ENCODE results near the gene BIRC7. TPM values are rescaled to one million over a fixed set of nuclear protein-coding genes. Genes with fewer than 3 reads are reported as not detected.

Gene BIRC7, protein sequence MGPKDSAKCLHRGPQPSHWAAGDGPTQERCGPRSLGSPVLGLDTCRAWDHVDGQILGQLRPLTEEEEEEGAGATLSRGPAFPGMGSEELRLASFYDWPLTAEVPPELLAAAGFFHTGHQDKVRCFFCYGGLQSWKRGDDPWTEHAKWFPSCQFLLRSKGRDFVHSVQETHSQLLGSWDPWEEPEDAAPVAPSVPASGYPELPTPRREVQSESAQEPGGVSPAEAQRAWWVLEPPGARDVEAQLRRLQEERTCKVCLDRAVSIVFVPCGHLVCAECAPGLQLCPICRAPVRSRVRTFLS
- not detected in 2 replicates for total RNA-seq

- no peak within 1 kb of the TSS for H3K27ac Mint-ChIP-seq
- H3K9me3 Mint-ChIP-seq = no peaks in the 10 kb centered on the region
- no peak for DNase-seq
These were observed at the start of gene BIRC7 for GRCh38 chr20:63235399-63235983. BIRC7 (plus strand) TSS chr20:63235905; CDS start chr20:63236097, 192 bp downstream.

GRCh38 chr20:63186084-63186483, 49.6 kb upstream of the BIRC7 start:
- intact Hi-C loops (cut with micrococcal nuclease) = no loop called here
- Mint-ChIP-seq H3K4me1 (no peaks in the 10 kb centered on the region), H3K27ac (no peak overlapping the region), H3K4me3 (no peak overlapping the region), H3K36me3 (ENCODE audit: low read depth) (no peaks in the 10 kb centered on the region), H3K9me3 (no peaks in the 10 kb centered on the region), H3K27me3 (peaks cover 2% of the 10 kb centered on the region)
- no peak for DNase-seq

More at GRCh38 chr20:63235399-63235983, at the start of gene BIRC7:
- no peaks in the 10 kb centered on the region for H3K36me3 Mint-ChIP-seq (ENCODE audit: low read depth)
- intact Hi-C loops (cut with micrococcal nuclease) = no loop called here
- H3K27me3 Mint-ChIP-seq = peaks cover 16% of the 10 kb centered on the region
- no peaks in the 10 kb centered on the region for H3K4me1 Mint-ChIP-seq
- H3K4me3 Mint-ChIP-seq = no peak within 1 kb of the TSS

- H3K36me3 Mint-ChIP-seq (ENCODE audit: low read depth) = no peaks in the 10 kb centered on the region
- peaks cover 2% of the 10 kb centered on the region for H3K27me3 Mint-ChIP-seq
- no peaks in the 10 kb centered on the region for H3K9me3 Mint-ChIP-seq
- H3K4me3 Mint-ChIP-seq = no peak overlapping the region
- no peak for DNase-seq
- H3K4me1 Mint-ChIP-seq = no peaks in the 10 kb centered on the region
- intact Hi-C loops (cut with micrococcal nuclease) = no loop called here
- H3K27ac Mint-ChIP-seq = no peak overlapping the region
These were observed 49.0 kb upstream of the BIRC7 start for GRCh38 chr20:63186528-63187316.

DNA sequence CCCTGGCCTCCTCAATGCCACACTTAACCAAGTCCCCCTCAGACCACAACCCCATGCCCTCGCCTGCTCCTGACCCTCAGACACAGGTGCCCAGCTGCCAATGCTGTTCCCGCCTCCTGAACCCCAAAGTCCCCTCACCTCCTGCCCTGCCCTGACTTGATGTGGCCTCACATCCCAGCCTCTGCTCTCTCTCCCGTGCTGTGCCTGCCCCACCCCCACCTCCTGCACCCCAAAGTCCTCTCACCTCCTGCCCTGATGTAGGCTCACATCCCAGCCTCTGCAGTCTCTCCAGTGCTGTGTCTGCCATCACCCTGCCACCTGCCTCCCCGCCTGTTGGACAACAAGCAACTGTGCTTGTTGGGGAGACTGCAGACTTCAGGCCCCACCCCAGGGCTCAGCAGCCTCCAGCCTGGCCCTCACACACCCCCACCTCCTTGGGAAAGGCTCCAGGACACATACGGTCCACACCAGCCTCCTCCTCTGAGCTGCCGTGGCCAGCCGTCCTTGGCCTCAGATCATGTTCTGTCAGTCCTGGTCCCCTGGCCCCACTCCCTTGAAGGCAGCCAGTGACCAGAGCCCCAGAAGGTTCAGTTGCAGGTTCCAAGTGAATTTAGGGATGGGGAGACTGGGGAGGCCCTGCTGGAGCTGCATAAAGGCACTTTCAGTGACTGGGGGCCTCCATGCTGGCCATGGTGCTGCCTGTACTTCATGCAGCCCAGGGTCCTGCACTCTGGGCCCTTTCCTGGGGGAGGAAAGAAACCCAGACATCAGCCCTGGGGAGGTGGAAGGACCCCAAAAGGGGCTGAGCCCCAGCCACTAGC, 48.2 kb upstream of the BIRC7 start:
- Mint-ChIP-seq H3K4me1 (no peaks in the 10 kb centered on the region), H3K27ac (no peak overlapping the region), H3K9me3 (no peaks in the 10 kb centered on the region), H3K36me3 (ENCODE audit: low read depth) (no peaks in the 10 kb centered on the region), H3K27me3 (no peaks in the 10 kb centered on the region), H3K4me3 (no peak overlapping the region)
- DNase-seq = no peak
- intact Hi-C loops (cut with micrococcal nuclease) = no loop called here

- DNase-seq = no peak
- Mint-ChIP-seq H3K36me3 (ENCODE audit: low read depth) (no peaks in the 10 kb centered on the region), H3K4me3 (no peak overlapping the region), H3K27me3 (no peaks in the 10 kb centered on the region), H3K9me3 (no peaks in the 10 kb centered on the region), H3K27ac (no peak overlapping the region), H3K4me1 (no peaks in the 10 kb centered on the region)
- intact Hi-C loops (cut with micrococcal nuclease) = no loop called here
These were observed 47.6 kb upstream of the BIRC7 start for GRCh38 chr20:63188159-63188442.

DNA sequence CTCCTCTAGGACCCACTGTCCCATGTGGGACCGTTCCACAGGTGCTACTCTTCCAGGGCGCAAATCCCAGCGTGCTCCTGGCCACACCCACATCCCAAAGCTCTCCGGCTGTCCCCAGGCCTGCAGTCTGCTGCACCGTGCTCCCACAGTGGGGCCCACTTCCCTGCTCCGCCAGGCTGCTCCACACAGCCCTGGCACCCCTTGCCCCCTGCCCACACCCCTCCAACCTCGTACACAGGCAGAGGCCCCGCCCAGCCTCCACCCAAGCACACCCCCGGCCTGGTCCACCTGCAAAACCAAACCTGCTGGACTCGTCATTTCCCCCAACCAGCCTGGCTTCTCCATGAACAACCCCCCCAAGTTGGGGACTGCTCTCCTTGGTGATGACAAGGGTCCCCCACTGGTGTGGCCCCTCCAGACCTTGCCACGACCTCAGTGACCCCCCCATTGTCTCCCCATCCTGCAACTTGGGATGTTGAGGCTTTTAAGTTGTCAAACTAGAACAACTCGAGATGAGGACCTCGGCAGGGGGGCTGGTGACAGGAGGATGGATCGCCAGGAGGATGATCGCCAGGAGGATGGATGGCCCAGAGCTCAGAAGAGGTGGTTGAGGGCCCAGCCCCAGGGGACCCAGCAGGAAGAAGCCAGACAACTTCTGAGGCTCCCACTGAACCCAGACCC, 46.9 kb upstream of the BIRC7 start:
- Mint-ChIP-seq H3K4me3 (no peak overlapping the region), H3K9me3 (no peaks in the 10 kb centered on the region), H3K36me3 (ENCODE audit: low read depth) (no peaks in the 10 kb centered on the region), H3K27me3 (no peaks in the 10 kb centered on the region), H3K4me1 (no peaks in the 10 kb centered on the region), H3K27ac (no peak overlapping the region)
- DNase-seq = no peak
- intact Hi-C loops (cut with micrococcal nuclease) = no loop called here

- no peaks in the 10 kb centered on the region for H3K4me1 Mint-ChIP-seq
- intact Hi-C loops (cut with micrococcal nuclease) = no loop called here
- no peak for DNase-seq
- H3K27me3 Mint-ChIP-seq = no peaks in the 10 kb centered on the region
- H3K9me3 Mint-ChIP-seq = no peaks in the 10 kb centered on the region
- no peak overlapping the region for H3K4me3 Mint-ChIP-seq
- H3K27ac Mint-ChIP-seq = no peak overlapping the region
- no peaks in the 10 kb centered on the region for H3K36me3 Mint-ChIP-seq (ENCODE audit: low read depth)
These were observed 46.4 kb upstream of the BIRC7 start for GRCh38 chr20:63189322-63189642.

DNA sequence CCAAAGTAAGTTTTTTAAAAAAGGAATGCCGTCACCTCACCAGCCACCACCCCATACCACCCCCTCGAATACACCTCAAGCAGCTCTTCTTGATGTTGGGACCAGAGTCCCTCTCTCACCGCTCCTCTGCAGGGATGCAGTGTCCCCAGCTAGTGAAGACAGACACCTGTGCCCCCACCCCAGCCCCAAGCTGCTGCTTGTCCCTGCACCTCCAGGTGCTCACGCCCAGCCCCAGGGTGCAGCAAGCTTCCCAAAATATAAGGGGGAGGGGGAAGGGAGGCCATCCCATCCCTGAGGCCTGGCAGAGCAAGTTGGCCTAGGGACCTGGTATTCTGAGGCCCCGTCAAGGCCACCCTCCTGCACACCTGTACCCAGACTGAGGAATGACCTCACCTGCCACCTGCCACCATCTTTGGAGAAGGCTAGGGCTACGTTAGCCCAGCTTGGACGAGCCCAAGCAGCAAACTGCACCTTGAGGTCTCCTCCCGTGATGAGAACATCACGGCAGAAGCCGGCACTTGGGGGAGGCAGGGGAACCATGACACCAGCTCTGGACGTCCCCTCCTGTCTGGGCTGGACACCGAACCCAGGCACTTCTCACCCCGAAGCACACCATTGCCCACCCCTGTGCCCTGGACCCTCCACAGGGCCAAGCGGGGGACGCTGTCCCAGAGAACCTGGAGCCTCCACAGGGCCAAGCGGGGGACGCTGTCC, 45.7 kb upstream of the BIRC7 start:
- H3K9me3 Mint-ChIP-seq = no peaks in the 10 kb centered on the region
- H3K4me3 Mint-ChIP-seq = no peak overlapping the region
- H3K36me3 Mint-ChIP-seq (ENCODE audit: low read depth) = peaks cover 4% of the 10 kb centered on the region
- H3K27ac Mint-ChIP-seq = no peak overlapping the region
- no peaks in the 10 kb centered on the region for H3K27me3 Mint-ChIP-seq
- intact Hi-C loops (cut with micrococcal nuclease) = no loop called here
- H3K4me1 Mint-ChIP-seq = no peaks in the 10 kb centered on the region
- DNase-seq = no peak

GRCh38 chr20:63190828-63191227, 44.9 kb upstream of the BIRC7 start:
- H3K27me3 Mint-ChIP-seq = no peaks in the 10 kb centered on the region
- H3K36me3 Mint-ChIP-seq (ENCODE audit: low read depth) = peaks cover 10% of the 10 kb centered on the region
- H3K27ac Mint-ChIP-seq = no peak overlapping the region
- no peaks in the 10 kb centered on the region for H3K4me1 Mint-ChIP-seq
- intact Hi-C loops (cut with micrococcal nuclease) = no loop called here
- no peak for DNase-seq
- H3K4me3 Mint-ChIP-seq = no peak overlapping the region
- H3K9me3 Mint-ChIP-seq = no peaks in the 10 kb centered on the region

DNA sequence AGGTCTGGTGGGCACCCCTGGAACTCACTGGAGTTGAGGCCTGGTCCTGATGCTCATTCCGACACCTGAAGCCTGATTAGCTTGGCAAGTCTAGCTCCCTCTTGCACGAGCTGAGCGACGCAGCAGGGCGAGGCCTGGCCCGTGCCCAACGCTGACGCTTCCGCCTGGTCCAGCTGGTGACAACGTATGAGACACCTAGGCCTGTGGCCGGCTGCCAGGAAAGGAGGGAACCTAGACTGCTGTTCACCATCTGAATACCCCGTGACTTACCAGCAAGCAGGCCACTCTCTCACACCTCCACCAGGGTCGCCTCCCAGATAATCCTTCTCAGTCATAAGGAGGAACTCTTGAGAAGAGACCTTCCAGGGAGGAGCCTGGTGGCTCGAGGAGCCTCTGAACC, 44.3 kb upstream of the BIRC7 start:
- H3K4me1 Mint-ChIP-seq = peaks cover 2% of the 10 kb centered on the region

GRCh38 chr20:63192721-63193120, 43.0 kb upstream of the BIRC7 start:
- Mint-ChIP-seq H3K9me3 (no peaks in the 10 kb centered on the region), H3K36me3 (ENCODE audit: low read depth) (peaks cover 21% of the 10 kb centered on the region), H3K27ac (no peak overlapping the region)

More for the DNA sequence above, 44.3 kb upstream of the BIRC7 start:
- H3K27ac Mint-ChIP-seq = no peak overlapping the region
- H3K9me3 Mint-ChIP-seq = no peaks in the 10 kb centered on the region
- intact Hi-C loops (cut with micrococcal nuclease) = no loop called here
- no peak overlapping the region for H3K4me3 Mint-ChIP-seq
- DNase-seq = no peak
- H3K36me3 Mint-ChIP-seq (ENCODE audit: low read depth) = peaks cover 13% of the 10 kb centered on the region
- H3K27me3 Mint-ChIP-seq = no peaks in the 10 kb centered on the region

GRCh38 chr20:63194007-63194796, 41.5 kb upstream of the BIRC7 start:
- Mint-ChIP-seq H3K27ac (no peak overlapping the region), H3K4me3 (no peak overlapping the region)
- intact Hi-C loops (cut with micrococcal nuclease) = no loop called here

More at GRCh38 chr20:63192721-63193120, 43.0 kb upstream of the BIRC7 start:
- H3K4me3 Mint-ChIP-seq = no peak overlapping the region
- no peaks in the 10 kb centered on the region for H3K27me3 Mint-ChIP-seq
- intact Hi-C loops (cut with micrococcal nuclease) = no loop called here
- peaks cover 5% of the 10 kb centered on the region for H3K4me1 Mint-ChIP-seq
- DNase-seq = no peak

More at GRCh38 chr20:63194007-63194796, 41.5 kb upstream of the BIRC7 start:
- Mint-ChIP-seq H3K27me3 (no peaks in the 10 kb centered on the region), H3K4me1 (peaks cover 5% of the 10 kb centered on the region), H3K36me3 (ENCODE audit: low read depth) (peaks cover 26% of the 10 kb centered on the region), H3K9me3 (no peaks in the 10 kb centered on the region)
- no peak for DNase-seq
